Fibroblast of villous mesenchyme (primary cell): Measurements from ENCODE around the gene ADGRL3. TPM values are rescaled to one million over a fixed set of nuclear protein-coding genes. Genes with fewer than 3 reads are reported as not detected.
"Not testable (repeated sequence)": the region's sequence is repeated elsewhere in the genome, so short reads cannot be mapped to it uniquely, and the experiment has no call there.

Experiments used
- DNase-seq: peaks from one replicate; pipeline ENCODE4 v3.0.0-alpha.2; 2010; ENCODE audit warnings: low read depth
- H3K4me3 ChIP-seq: 2 replicates; pipeline ENCODE4 v1.5.1; 2011; ENCODE audit warnings: low read depth, mild to moderate bottlenecking, low read length
- total RNA-seq: library from RNA; depleted of rRNA; stranded (reverse); fragments of >200 nt; gene quantifications from 2 replicates; pipeline ENCODE4 v1.2.3, GENCODE V29; 2012
- TF ChIP-seq, protein P1 (sequence below): IDR thresholded peaks from 2 replicates; pipeline ENCODE4 v1.5.1; 2012; ENCODE audit warnings: low read depth, mild to moderate bottlenecking, low read length; ENCODE audit not compliant: insufficient read depth

Gene ADGRL3
- total RNA-seq, 1 donor: 2.2 TPM

- no peak for DNase-seq
- TF ChIP-seq, protein P1, sequence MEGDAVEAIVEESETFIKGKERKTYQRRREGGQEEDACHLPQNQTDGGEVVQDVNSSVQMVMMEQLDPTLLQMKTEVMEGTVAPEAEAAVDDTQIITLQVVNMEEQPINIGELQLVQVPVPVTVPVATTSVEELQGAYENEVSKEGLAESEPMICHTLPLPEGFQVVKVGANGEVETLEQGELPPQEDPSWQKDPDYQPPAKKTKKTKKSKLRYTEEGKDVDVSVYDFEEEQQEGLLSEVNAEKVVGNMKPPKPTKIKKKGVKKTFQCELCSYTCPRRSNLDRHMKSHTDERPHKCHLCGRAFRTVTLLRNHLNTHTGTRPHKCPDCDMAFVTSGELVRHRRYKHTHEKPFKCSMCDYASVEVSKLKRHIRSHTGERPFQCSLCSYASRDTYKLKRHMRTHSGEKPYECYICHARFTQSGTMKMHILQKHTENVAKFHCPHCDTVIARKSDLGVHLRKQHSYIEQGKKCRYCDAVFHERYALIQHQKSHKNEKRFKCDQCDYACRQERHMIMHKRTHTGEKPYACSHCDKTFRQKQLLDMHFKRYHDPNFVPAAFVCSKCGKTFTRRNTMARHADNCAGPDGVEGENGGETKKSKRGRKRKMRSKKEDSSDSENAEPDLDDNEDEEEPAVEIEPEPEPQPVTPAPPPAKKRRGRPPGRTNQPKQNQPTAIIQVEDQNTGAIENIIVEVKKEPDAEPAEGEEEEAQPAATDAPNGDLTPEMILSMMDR: no peak
- H3K4me3 ChIP-seq: no peak overlapping the region
These were observed 428.6 kb downstream of the ADGRL3 start for GRCh38 chr4:61628727-61629126.

- no peak overlapping the region for H3K4me3 ChIP-seq
- no peak for DNase-seq
- TF ChIP-seq, protein P1: no peak
These were observed 430.4 kb downstream of the ADGRL3 start for GRCh38 chr4:61630548-61630947.

DNA sequence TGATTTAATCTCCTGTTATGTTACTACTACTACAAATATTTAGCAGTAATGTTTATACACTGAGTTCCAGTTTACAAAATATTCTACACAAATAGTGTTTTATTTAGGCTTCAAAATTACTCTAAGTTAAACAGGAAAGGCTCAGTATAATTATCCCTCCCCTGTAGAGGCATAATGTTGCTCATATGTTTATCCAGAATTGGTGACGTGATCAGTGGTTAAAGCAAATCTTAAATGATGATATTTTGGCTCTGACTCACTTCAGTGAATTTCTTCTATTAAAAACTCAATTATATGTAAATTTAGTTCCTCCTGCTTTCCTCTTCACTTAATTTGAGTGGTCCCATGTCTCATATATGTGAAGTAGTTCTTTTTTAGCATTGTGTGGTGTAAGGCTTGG lies 438.5 kb downstream of the ADGRL3 start:
- H3K4me3 ChIP-seq: no peak overlapping the region
- DNase-seq: peak; percentile 39
- TF ChIP-seq, protein P1: no peak

GRCh38 chr4:61646746-61647350 lies 446.7 kb downstream of the ADGRL3 start:
- not testable (repeated sequence) for H3K4me3 ChIP-seq, DNase-seq

DNA sequence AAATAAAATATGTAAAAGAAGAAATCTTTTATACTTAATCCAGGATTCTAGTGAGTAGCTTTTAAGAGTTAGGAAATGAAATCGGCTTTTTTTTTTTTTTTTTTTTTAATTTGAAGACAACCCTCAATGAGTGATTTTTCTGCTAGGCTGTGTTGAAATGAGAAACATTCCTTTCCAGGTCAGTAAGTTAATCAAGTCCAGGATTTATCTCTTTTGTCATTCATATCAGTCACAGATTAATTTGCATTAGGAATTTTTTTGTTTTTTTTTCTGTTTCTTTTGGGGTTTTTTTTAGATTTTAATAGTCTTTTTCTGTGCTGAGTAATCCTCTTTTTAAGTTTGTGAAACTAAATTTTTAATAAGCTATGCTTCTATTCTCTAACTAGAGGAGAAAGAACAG lies 448.1 kb downstream of the ADGRL3 start:
- TF ChIP-seq, protein P1: no peak
- no peak for DNase-seq
- H3K4me3 ChIP-seq: no peak overlapping the region

DNA sequence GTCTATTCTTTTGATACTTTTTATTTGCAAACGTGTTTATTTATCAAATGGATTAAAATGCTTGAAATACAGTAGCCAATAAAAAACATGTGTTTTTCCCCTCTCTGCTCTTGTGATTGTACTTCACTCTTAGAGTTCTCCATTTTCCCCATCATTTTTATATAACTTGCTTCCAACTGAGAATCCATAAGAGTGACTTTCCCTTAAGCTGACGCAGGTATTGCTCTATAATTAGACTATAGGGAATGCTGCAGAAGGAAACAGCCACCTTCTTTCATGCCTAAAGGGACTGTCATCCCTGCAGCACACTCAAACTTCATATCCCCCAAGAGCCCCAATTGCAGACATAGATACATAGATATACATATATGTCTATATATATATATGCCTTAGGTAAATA lies 456.9 kb downstream of the ADGRL3 start:
- DNase-seq: no peak
- TF ChIP-seq, protein P1: no peak
- no peak overlapping the region for H3K4me3 ChIP-seq

GRCh38 chr4:61661960-61662359 lies 461.8 kb downstream of the ADGRL3 start:
- H3K4me3 ChIP-seq: no peak overlapping the region
- no peak for DNase-seq
- TF ChIP-seq, protein P1: no peak

DNA sequence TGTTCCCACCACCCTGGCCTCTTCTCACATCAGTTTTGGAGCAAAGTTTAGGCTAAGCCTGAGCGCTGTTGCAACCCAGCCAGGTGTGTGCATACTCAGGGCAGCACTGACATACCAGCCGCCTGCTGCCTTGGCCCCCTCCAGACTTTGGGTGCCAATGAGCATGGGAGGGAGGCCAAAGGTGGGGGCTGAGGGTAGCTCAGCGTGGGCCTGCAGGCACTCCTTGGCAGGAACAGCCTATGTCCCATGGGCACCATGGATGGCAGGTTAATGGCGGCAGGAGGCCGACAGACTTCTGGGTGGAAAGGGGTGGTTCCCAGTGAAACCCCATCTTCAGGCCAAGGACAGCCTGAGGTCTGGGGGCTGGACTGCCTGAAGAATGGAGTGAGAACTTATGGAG lies 462.2 kb downstream of the ADGRL3 start:
- no peak for DNase-seq
- TF ChIP-seq, protein P1: no peak
- H3K4me3 ChIP-seq: no peak overlapping the region
